GM19395 (cell line): ENCODE measurements around the gene SLIRP.
"Not testable (repeated sequence)": the region's sequence is repeated elsewhere in the genome, so short reads cannot be mapped to it uniquely, and the experiment has no call there.

Source experiments
- ATAC-seq: cut with Tn5 transposase; IDR thresholded peaks from one replicate; pipeline ENCODE4 v1.9.1; 2021; ENCODE audit warnings: mild to moderate bottlenecking, moderate library complexity; ENCODE audit not compliant: unreplicated experiment

The SLIRP gene

GRCh38 chr14:77707724-77708408, at the start of gene SLIRP, which contains the start of gene ALKBH1:
Gene SLIRP (plus strand): TSS chr14:77708103. CDS start chr14:77708112, 9 bp downstream.
Gene ALKBH1 (minus strand): TSS chr14:77708023. CDS start chr14:77708004, 19 bp downstream.
- ATAC-seq, result peak; percentile 99

- no peak for ATAC-seq
These were observed 48.1 kb upstream of the SLIRP start for GRCh38 chr14:77659831-77660230.

GRCh38 chr14:77660754-77661153, 47.1 kb upstream of the SLIRP start:
- no peak for ATAC-seq

GRCh38 chr14:77661562-77661961, 46.3 kb upstream of the SLIRP start:
- not testable (repeated sequence) for ATAC-seq

GRCh38 chr14:77663293-77663692, 44.6 kb upstream of the SLIRP start:
- ATAC-seq, result no peak

GRCh38 chr14:77667331-77667730, 40.6 kb upstream of the SLIRP start:
- ATAC-seq, result no peak

- no peak for ATAC-seq
These were observed 34.7 kb upstream of the SLIRP start for GRCh38 chr14:77673193-77673592.

GRCh38 chr14:77674931-77675330, 33.0 kb upstream of the SLIRP start:
- no peak for ATAC-seq

- ATAC-seq, result no peak
These were observed 26.4 kb upstream of the SLIRP start for GRCh38 chr14:77681196-77682157.

- ATAC-seq, result no peak
These were observed 25.7 kb upstream of the SLIRP start for GRCh38 chr14:77682158-77682553.

GRCh38 chr14:77691259-77691658, 16.6 kb upstream of the SLIRP start:
- ATAC-seq, result no peak

- peak; percentile 31 for ATAC-seq
These were observed 564 bp upstream of the SLIRP start for GRCh38 chr14:77707355-77707723.

- no peak for ATAC-seq
These were observed 846 bp downstream of the SLIRP start for GRCh38 chr14:77708749-77709148.

GRCh38 chr14:77709412-77709811, 1.5 kb downstream of the SLIRP start:
- no peak for ATAC-seq

GRCh38 chr14:77710364-77710763, 2.5 kb downstream of the SLIRP start:
- ATAC-seq, result no peak

- ATAC-seq, result no peak
These were observed 7.0 kb downstream of the SLIRP start for GRCh38 chr14:77714926-77715325.

- ATAC-seq, result no peak
These were observed 9.9 kb downstream of the SLIRP start for GRCh38 chr14:77717608-77718305.

- ATAC-seq, result no peak
These were observed 13.5 kb downstream of the SLIRP start for GRCh38 chr14:77721437-77721836.

GRCh38 chr14:77722301-77722700, 14.4 kb downstream of the SLIRP start:
- no peak for ATAC-seq

GRCh38 chr14:77730976-77731497, 23.1 kb downstream of the SLIRP start:
- no peak for ATAC-seq
